Heart left ventricle (tissue), 16 donors: Measurements from ENCODE around the gene GALK1. TPM values are rescaled to one million over a fixed set of nuclear protein-coding genes. Genes with fewer than 3 reads are reported as not detected.
A peak's percentile ranks its signal among the peaks of the same experiment; 100 is the strongest.

ENCODE experiments used
- ATAC-seq, 4 donors: fragments of 200-7000 bp; cut with Tn5 transposase; one replicate each; pipeline ENCODE4 v1.9.1; 2020 to 2022; ENCODE audit warnings: moderate library complexity in 4 of 4, mild to moderate bottlenecking in 3 of 4, moderate number of reproducible peaks in 1 of 4
- DNase-seq, 5 donors: peaks; one replicate each; pipeline ENCODE4 v3.0.0-alpha.2; 2020
- H3K27ac ChIP-seq, 12 donors: fragments of 200-600 bp; sonication (generic) in 4 of 12; one replicate each; pipeline versions ENCODE4 v1.5.0 to v1.8.0; 2016 to 2022; ENCODE audit warnings: mild to moderate bottlenecking in 2 of 12
- H3K27me3 ChIP-seq, 9 donors: fragments of 200-600 bp; sonication (generic) in 2 of 9; one replicate each; pipeline versions ENCODE4 v1.5.1 to v1.8.0; 2016 to 2022; ENCODE audit warnings: mild to moderate bottlenecking in 3 of 9
- H3K36me3 ChIP-seq, 9 donors: fragments of 200-600 bp; sonication (generic) in 2 of 9; one replicate each; pipeline versions ENCODE4 v1.5.0 to v1.8.0; 2018 to 2022; ENCODE audit warnings: mild to moderate bottlenecking in 2 of 9
- H3K4me1 ChIP-seq, 12 donors: fragments of 200-600 bp; sonication (generic) in 4 of 12; one replicate each; pipeline versions ENCODE4 v1.5.0 to v1.8.0; 2016 to 2022; ENCODE audit warnings: mild to moderate bottlenecking in 3 of 12
- H3K4me3 ChIP-seq, 12 donors: fragments of 200-600 bp; sonication (generic) in 4 of 12; one replicate each; pipeline versions ENCODE4 v1.5.0 to v1.8.0; 2017 to 2022; ENCODE audit warnings: mild to moderate bottlenecking in 9 of 12, moderate library complexity in 4 of 12
- H3K9me3 ChIP-seq, 12 donors: fragments of 200-600 bp; sonication (generic) in 4 of 12; one replicate each; pipeline versions ENCODE4 v1.5.0 to v1.8.0; 2016 to 2022; ENCODE audit warnings: mild to moderate bottlenecking in 1 of 12
- CTCF ChIP-seq, 12 donors: fragments of 200-600 bp; sonication (generic) in 4 of 12; IDR thresholded peaks; one replicate each; pipeline versions ENCODE4 v1.5.0 to v1.8.0; 2018 to 2022; ENCODE audit warnings: antibody characterized with exemption in 12 of 12, mild to moderate bottlenecking in 5 of 12
- POLR2A ChIP-seq, 2 donors: fragments of 450-650 bp; IDR thresholded peaks; one replicate each; pipeline ENCODE4 v1.6.1; 2017; ENCODE audit warnings: antibody characterized with exemption in 2 of 2, mild to moderate bottlenecking in 2 of 2, moderate library complexity in 2 of 2
- WGBS, 4 donors: extraction: QIAGEN DNeasy Blood & Tissue Kit in 2 of 4; methylation state at CpG; one replicate each; pipeline versions ENCODE4 v1.1.5 to v1.1.7; 2013 to 2018; 5-methylcytosine and 5-hydroxymethylcytosine counted together
- intact Hi-C, 10 donors: fragments of 100-400 bp; cut with DNase I; formaldehyde crosslinking; loops; one replicate each; pipeline versions ENCODE4 v1.11.1 to v1.14.2; 2022
- polyA plus RNA-seq, 2 donors: library from polyadenylated mRNA; stranded (reverse); fragments of 200-250 nt; gene quantifications; one replicate each; pipeline ENCODE4 v1.2.3, GENCODE V29; 2013
- total RNA-seq, 9 donors: library from RNA; depleted of rRNA in 2 of 9; stranded (reverse); fragments of >200 nt in 2 of 9; fragmentation: NEBNext Ultra II Directional in 3 of 9; extraction: Animal tissue kit (Norgen Biotek cat#: 25700) in 3 of 9; gene quantifications; one replicate each; pipeline versions ENCODE4 v1.1.0 to v1.2.4, GENCODE V29; 2016 to 2023
- donor health status: ischemic (EF 13 %, LVEDD 7.1; RV severe dilation, severe dysfunction).
- donor health status: healthy with polysubstance abuse.
- donor health status: DM: no; HTN: yes; CAD: no.
- donor health status: DM: no; HTN: no; CAD: no.
- donor health status: ischemic (EF 25% LVEDD 6.9; RV normal size, moderate dysfunction).
- donor health status: ischemic (EF 25% LVEDD 5.7; RV mildly dilated, moderate dysfunction).
- donor health status: healthy.
- donor health status: DM: yes; HTN: yes; CAD: no.
- donor health status: ischemic (EF 35%, LVEDD 5.7; RV mildly dilated, moderate dysfunction).
- donor health status: nonischemic (EF 11% LVEDD 7.7; RV severe dilation, severe dysfunction).
- donor health status: DM: yes; HTN: yes; CAD: no.
- donor health status: PGD.
- donor health status: ischemic (EF 29% LVEDD 5.4; RV normal size, mild dysfunction).
- donor health status: nonischemic (EF 23%, LVEDD 6.1; RV moderate dilation, normal function).

GALK1 gene
- total and polyA plus RNA-seq, 11 donors, result 9.6 to 31.2 (median 20.1) TPM

GRCh38 chr17:75809631-75810111 is 44.7 kb upstream of the GALK1 start:
- H3K4me3 ChIP-seq, result peak overlapping the region in 3 of 12 donors; percentile 3 to 8 (median 6)
- WGBS, 4 donors, result 70 to 79% (median 77%) methylated on average over 20 to 24 of the region's 24 CpGs

GRCh38 chr17:75808905-75809621 is 44.1 kb upstream of the GALK1 start:
- no peak for TF ChIP-seq POLR2A (IDR thresholded peaks at IDR 0.05)
- no peak for TF ChIP-seq CTCF (IDR thresholded peaks at IDR 0.05)
- no peaks in the 10 kb centered on the region for H3K27me3 ChIP-seq
- peak; percentile 60 to 86 (median 77) for ATAC-seq
- H3K27ac ChIP-seq, result peak overlapping the region; percentile 62 to 93 (median 84)
- DNase-seq, result peak in 4 of 5 donors; percentile 74 to 85 (median 79)
- no peaks in the 10 kb centered on the region for H3K9me3 ChIP-seq
- peaks cover 0 to 46% (median 36%) of the 10 kb centered on the region in 9 donors for H3K36me3 ChIP-seq
- intact Hi-C loops, result loop anchor here in 1 of 10 donors (2.0 kb wide), 1 partner anchor 24 kb away; the partner anchor contains the start of gene UNK
- peak overlapping the region in 5 of 12 donors; percentile 3 to 24 (median 6) for H3K4me3 ChIP-seq
- WGBS, 4 donors, result 19 to 31% (median 27%) methylated on average over 17 to 18 of the region's 18 CpGs
- peaks cover 8 to 45% (median 32%) of the 10 kb centered on the region in 12 donors for H3K4me1 ChIP-seq

More at GRCh38 chr17:75809631-75810111, 44.7 kb upstream of the GALK1 start:
- peaks cover 8 to 45% (median 32%) of the 10 kb centered on the region in 12 donors for H3K4me1 ChIP-seq
- intact Hi-C loops, result loop anchor here in 1 of 10 donors (2.0 kb wide), 1 partner anchor 25 kb away; the partner anchor contains the start of gene UNK
- H3K9me3 ChIP-seq, result no peaks in the 10 kb centered on the region
- H3K27ac ChIP-seq, result peak overlapping the region; percentile 14 to 93 (median 82)
- ATAC-seq, result peak; percentile 9 to 38 (median 26)
- peak in 1 of 5 donors; percentile 62 for DNase-seq
- TF ChIP-seq POLR2A (IDR thresholded peaks at IDR 0.05) (no peak), CTCF (IDR thresholded peaks at IDR 0.05) (no peak)
- peaks cover 0 to 52% (median 42%) of the 10 kb centered on the region in 9 donors for H3K36me3 ChIP-seq
- H3K27me3 ChIP-seq, result no peaks in the 10 kb centered on the region

- Histone ChIP-seq H3K4me1 (peaks cover 8 to 45% (median 32%) of the 10 kb centered on the region in 12 donors), H3K36me3 (peaks cover 0 to 45% (median 31%) of the 10 kb centered on the region in 9 donors), H3K27me3 (no peaks in the 10 kb centered on the region), H3K4me3 (peak overlapping the region in 1 of 12 donors; percentile 5), H3K9me3 (no peaks in the 10 kb centered on the region), H3K27ac (peak overlapping the region; percentile 62 to 93 (median 84))
- DNase-seq (no peak), ATAC-seq (peak in 3 of 4 donors; percentile 4 to 30 (median 5))
- intact Hi-C loops, result loop anchor here in 1 of 10 donors (2.0 kb wide), 1 partner anchor 24 kb away; the partner anchor contains the start of gene UNK
- TF ChIP-seq CTCF (IDR thresholded peaks at IDR 0.05), result no peak
- no peak for TF ChIP-seq POLR2A (IDR thresholded peaks at IDR 0.05)
- 22 to 32% (median 31%) methylated on average over 4 of the region's 4 CpGs for WGBS, 4 donors
Observed at GRCh38 chr17:75808549-75808904, 43.5 kb upstream of the GALK1 start.

- Histone ChIP-seq H3K27ac (peak overlapping the region in 10 of 12 donors; percentile 80 to 93 (median 86)), H3K4me3 (no peak overlapping the region), H3K27me3 (no peaks in the 10 kb centered on the region), H3K9me3 (no peaks in the 10 kb centered on the region), H3K36me3 (peaks cover 0 to 42% (median 24%) of the 10 kb centered on the region in 9 donors), H3K4me1 (peaks cover 8 to 45% (median 32%) of the 10 kb centered on the region in 12 donors)
- TF ChIP-seq CTCF (IDR thresholded peaks at IDR 0.05) (no peak), POLR2A (IDR thresholded peaks at IDR 0.05) (no peak)
- peak in 1 of 5 donors; percentile 20 for DNase-seq
- intact Hi-C loops, result loop anchor here in 1 of 10 donors (2.0 kb wide), 1 partner anchor 23 kb away; the partner anchor contains the start of gene UNK
- ATAC-seq, result no peak
- 87 to 94% (median 93%) methylated on average over 3 of the region's 3 CpGs for WGBS, 4 donors
Observed at GRCh38 chr17:75807861-75808260, 42.9 kb upstream of the GALK1 start.
